HG03045 (cell line): ENCODE measurements around the gene HOXD9.

Source experiments
- ATAC-seq: cut with Tn5 transposase; IDR thresholded peaks from one replicate; pipeline ENCODE4 v1.9.1; 2021; ENCODE audit warnings: mild to moderate bottlenecking, moderate library complexity; ENCODE audit not compliant: unreplicated experiment

HOXD9 gene

GRCh38 chr2:176085861-176086771, 36.4 kb upstream of the HOXD9 start:
- no peak for ATAC-seq

- ATAC-seq = no peak
These were observed 35.0 kb upstream of the HOXD9 start for GRCh38 chr2:176087330-176088047.

GRCh38 chr2:176088048-176088936, 34.2 kb upstream of the HOXD9 start:
- no peak for ATAC-seq

GRCh38 chr2:176088937-176089842, 33.3 kb upstream of the HOXD9 start:
- ATAC-seq = no peak

GRCh38 chr2:176089843-176090395, 32.6 kb upstream of the HOXD9 start:
- no peak for ATAC-seq

- no peak for ATAC-seq
These were observed 31.7 kb upstream of the HOXD9 start for GRCh38 chr2:176090862-176091261.

- no peak for ATAC-seq
These were observed 30.9 kb upstream of the HOXD9 start for GRCh38 chr2:176091329-176092258.

GRCh38 chr2:176092270-176093144, 30.0 kb upstream of the HOXD9 start, which contains the start of gene HOXD13:
HOXD13 (plus strand) TSS chr2:176092721; CDS start chr2:176092891, 170 bp downstream.
- ATAC-seq = no peak

- no peak for ATAC-seq
These were observed 29.2 kb upstream of the HOXD9 start for GRCh38 chr2:176093145-176093897.

GRCh38 chr2:176093898-176094249, 28.6 kb upstream of the HOXD9 start:
- no peak for ATAC-seq

GRCh38 chr2:176094349-176094748, 28.2 kb upstream of the HOXD9 start:
- no peak for ATAC-seq

GRCh38 chr2:176095421-176095820, 27.1 kb upstream of the HOXD9 start:
- no peak for ATAC-seq

- no peak for ATAC-seq
These were observed 26.1 kb upstream of the HOXD9 start for GRCh38 chr2:176096243-176096985.

GRCh38 chr2:176096986-176097819, 25.3 kb upstream of the HOXD9 start:
- peak; percentile 83 for ATAC-seq

GRCh38 chr2:176097820-176098365, 24.6 kb upstream of the HOXD9 start:
- ATAC-seq = no peak
